Activated naive CD8-positive, alpha-beta T cell (primary cell): ENCODE results near the gene SHISA6.

ENCODE experiments used
- H3K27ac Mint-ChIP-seq: one replicate; pipeline ENCODE4 v1.8.0; 2021; ENCODE audit warnings: mixed read lengths
- H3K27me3 Mint-ChIP-seq: one replicate; pipeline ENCODE4 v1.8.0; 2021; ENCODE audit warnings: mixed read lengths
- H3K36me3 Mint-ChIP-seq: one replicate; pipeline ENCODE4 v1.8.0; 2021; ENCODE audit warnings: mixed read lengths
- H3K4me1 Mint-ChIP-seq: one replicate; pipeline ENCODE4 v1.8.0; 2021; ENCODE audit warnings: low read depth, mixed read lengths
- H3K4me3 Mint-ChIP-seq: one replicate; pipeline ENCODE4 v1.8.0; 2021; ENCODE audit warnings: mild to moderate bottlenecking, mixed read lengths
- H3K9me3 Mint-ChIP-seq: one replicate; pipeline ENCODE4 v1.8.0; 2021; ENCODE audit warnings: low read depth, mixed read lengths

SHISA6 gene

DNA sequence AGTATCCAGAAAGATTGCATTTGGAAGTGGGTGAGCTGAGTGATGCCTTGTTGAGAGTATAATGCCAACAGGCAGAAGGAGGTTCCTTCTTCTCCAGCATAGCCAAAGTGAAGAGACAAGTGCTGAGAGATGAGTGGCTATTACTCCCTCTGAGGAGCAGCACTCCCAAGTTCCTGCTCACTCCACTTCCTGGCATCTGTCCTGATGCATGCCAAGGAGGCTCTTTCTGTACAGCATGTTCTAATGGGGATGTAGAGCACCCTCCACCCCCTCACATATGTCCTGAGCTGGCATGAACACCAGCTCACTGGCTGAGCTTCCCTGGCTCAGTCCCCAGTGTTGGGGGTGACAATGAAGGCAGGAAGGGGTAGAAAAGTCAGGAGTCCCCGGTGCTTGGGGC lies 313.0 kb downstream of the SHISA6 start:
- H3K36me3 Mint-ChIP-seq: no peaks in the 10 kb centered on the region
- H3K27ac Mint-ChIP-seq: no peak overlapping the region
- H3K9me3 Mint-ChIP-seq: no peaks in the 10 kb centered on the region
- no peaks in the 10 kb centered on the region for H3K27me3 Mint-ChIP-seq
- no peak overlapping the region for H3K4me3 Mint-ChIP-seq
- no peaks in the 10 kb centered on the region for H3K4me1 Mint-ChIP-seq

DNA sequence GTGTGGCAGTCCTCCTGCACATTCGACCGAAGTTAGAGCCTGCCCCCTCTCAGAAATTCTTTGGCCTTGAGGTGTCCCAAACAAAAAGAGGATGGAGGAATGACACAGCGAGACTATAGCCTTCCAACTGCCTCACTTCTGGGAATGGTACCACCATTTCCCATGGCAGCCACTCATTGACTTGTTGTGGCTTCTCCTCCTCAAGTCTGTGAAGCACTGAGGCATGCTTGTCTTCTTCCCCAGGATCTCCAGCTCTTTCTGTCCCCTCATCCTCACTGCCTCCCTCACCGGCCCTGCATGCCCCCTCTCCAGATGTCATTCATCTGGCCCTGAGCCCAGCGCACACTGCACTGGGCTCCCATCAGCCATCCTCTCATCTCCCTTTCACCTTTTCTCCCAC lies 313.5 kb downstream of the SHISA6 start:
- no peaks in the 10 kb centered on the region for H3K9me3 Mint-ChIP-seq
- no peak overlapping the region for H3K4me3 Mint-ChIP-seq
- H3K4me1 Mint-ChIP-seq: no peaks in the 10 kb centered on the region
- no peaks in the 10 kb centered on the region for H3K27me3 Mint-ChIP-seq
- H3K27ac Mint-ChIP-seq: no peak overlapping the region
- no peaks in the 10 kb centered on the region for H3K36me3 Mint-ChIP-seq

DNA sequence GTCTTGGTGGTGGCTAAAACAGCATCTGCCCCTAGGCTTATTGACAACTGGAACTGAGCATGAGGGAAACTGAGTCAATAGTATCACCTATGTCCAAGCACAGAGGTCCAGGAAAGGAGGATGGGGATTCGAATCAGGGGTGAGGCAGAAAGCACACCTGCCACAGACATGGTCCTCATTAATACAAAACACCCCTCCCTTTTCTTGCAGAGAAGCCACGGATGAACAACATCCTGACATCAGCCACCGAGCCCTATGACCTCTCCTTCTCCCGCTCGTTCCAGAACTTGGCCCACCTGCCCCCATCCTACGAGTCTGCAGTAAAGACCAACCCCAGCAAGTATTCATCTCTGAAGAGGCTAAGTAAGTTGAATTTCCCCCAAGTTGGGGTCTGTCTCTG lies 314.5 kb downstream of the SHISA6 start:
- H3K4me3 Mint-ChIP-seq: no peak overlapping the region
- H3K27me3 Mint-ChIP-seq: no peaks in the 10 kb centered on the region
- H3K27ac Mint-ChIP-seq: no peak overlapping the region
- no peaks in the 10 kb centered on the region for H3K4me1 Mint-ChIP-seq
- H3K36me3 Mint-ChIP-seq: no peaks in the 10 kb centered on the region
- H3K9me3 Mint-ChIP-seq: no peaks in the 10 kb centered on the region

- Mint-ChIP-seq H3K27ac (no peak overlapping the region), H3K9me3 (no peaks in the 10 kb centered on the region), H3K27me3 (no peaks in the 10 kb centered on the region), H3K36me3 (no peaks in the 10 kb centered on the region), H3K4me1 (no peaks in the 10 kb centered on the region), H3K4me3 (no peak overlapping the region)
Measured at GRCh38 chr17:11557727-11558452, 316.9 kb downstream of the SHISA6 start.

DNA sequence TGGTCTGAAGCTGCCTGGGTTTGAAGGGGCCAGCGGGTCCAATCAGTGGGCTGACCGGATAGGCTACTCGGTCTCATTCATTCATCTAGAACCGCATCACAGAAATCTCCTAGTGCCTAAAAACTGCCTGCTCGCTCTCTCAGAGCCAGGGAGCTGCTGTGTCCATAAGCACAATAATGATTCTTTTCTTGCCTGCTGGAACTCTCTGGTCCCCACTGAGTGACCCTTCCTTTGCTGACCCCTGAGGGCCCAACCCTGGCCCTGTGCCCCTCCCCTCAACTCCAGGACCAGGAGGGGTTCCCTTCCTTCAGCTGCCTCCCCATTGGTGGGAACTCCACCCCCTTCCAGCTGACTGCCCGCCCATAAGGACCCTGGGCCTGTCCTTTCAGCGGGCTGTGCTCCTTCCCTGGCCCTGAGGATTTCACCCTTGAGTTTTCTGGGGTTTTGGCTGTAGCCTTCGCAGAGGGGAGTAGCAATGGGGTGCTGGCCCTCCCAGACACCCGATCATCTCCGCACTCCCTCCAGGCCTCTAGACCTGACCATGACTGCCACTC lies 317.7 kb downstream of the SHISA6 start:
- no peak overlapping the region for H3K27ac Mint-ChIP-seq
- no peak overlapping the region for H3K4me3 Mint-ChIP-seq
- no peaks in the 10 kb centered on the region for H3K4me1 Mint-ChIP-seq
- no peaks in the 10 kb centered on the region for H3K27me3 Mint-ChIP-seq
- no peaks in the 10 kb centered on the region for H3K9me3 Mint-ChIP-seq
- H3K36me3 Mint-ChIP-seq: no peaks in the 10 kb centered on the region

DNA sequence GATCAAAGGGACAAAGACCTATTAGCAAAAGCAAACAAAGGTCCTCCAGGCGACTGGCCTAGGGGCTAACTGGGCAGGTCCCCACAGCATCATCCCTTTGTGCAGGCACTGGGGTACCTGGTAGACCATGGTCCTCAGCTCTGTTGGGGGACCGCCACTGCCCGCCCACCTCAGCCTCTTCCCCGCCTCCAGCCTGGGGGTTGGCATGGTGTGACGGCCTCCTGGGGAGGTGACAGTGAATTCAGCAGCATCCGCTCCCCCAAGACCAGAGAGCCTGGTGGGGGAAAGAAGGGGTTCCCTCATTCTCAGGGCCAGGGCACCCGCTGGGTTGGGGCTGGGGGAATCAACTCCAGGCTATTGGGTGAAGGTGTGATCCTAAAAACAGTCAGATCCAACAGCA lies 318.6 kb downstream of the SHISA6 start:
- no peak overlapping the region for H3K27ac Mint-ChIP-seq
- no peak overlapping the region for H3K4me3 Mint-ChIP-seq
- H3K9me3 Mint-ChIP-seq: no peaks in the 10 kb centered on the region
- H3K36me3 Mint-ChIP-seq: no peaks in the 10 kb centered on the region
- no peaks in the 10 kb centered on the region for H3K4me1 Mint-ChIP-seq
- no peaks in the 10 kb centered on the region for H3K27me3 Mint-ChIP-seq

DNA sequence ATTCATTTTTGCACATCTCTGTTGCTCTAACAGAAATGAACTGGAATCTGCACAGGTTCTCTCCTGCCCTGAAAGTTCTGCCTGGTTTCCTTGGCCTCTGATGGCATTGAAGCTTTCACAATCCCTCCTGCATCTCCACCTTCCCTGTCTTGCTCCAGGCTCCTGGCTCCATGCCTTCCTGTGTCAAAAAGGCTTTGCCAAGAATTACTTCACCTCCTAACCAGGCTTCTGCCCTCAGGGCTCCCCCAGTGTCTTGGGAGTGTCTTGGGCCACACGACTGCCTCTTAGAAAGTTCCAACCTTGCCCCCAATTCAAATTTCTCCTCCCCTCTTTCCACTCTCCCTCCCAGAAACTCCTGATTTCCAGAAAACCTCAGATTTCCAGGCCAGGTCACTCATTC lies 320.3 kb downstream of the SHISA6 start:
- no peaks in the 10 kb centered on the region for H3K9me3 Mint-ChIP-seq
- H3K27ac Mint-ChIP-seq: no peak overlapping the region
- H3K27me3 Mint-ChIP-seq: no peaks in the 10 kb centered on the region
- H3K4me3 Mint-ChIP-seq: no peak overlapping the region
- no peaks in the 10 kb centered on the region for H3K36me3 Mint-ChIP-seq
- H3K4me1 Mint-ChIP-seq: no peaks in the 10 kb centered on the region

- Mint-ChIP-seq H3K4me3 (no peak overlapping the region), H3K9me3 (no peaks in the 10 kb centered on the region), H3K27me3 (no peaks in the 10 kb centered on the region), H3K4me1 (no peaks in the 10 kb centered on the region), H3K27ac (no peak overlapping the region), H3K36me3 (no peaks in the 10 kb centered on the region)
Measured at GRCh38 chr17:11561702-11562101, 320.7 kb downstream of the SHISA6 start.

- Mint-ChIP-seq H3K4me1 (no peaks in the 10 kb centered on the region), H3K27ac (no peak overlapping the region), H3K36me3 (no peaks in the 10 kb centered on the region), H3K4me3 (no peak overlapping the region), H3K9me3 (no peaks in the 10 kb centered on the region), H3K27me3 (no peaks in the 10 kb centered on the region)
Measured at GRCh38 chr17:11564589-11565380, 323.8 kb downstream of the SHISA6 start.

DNA sequence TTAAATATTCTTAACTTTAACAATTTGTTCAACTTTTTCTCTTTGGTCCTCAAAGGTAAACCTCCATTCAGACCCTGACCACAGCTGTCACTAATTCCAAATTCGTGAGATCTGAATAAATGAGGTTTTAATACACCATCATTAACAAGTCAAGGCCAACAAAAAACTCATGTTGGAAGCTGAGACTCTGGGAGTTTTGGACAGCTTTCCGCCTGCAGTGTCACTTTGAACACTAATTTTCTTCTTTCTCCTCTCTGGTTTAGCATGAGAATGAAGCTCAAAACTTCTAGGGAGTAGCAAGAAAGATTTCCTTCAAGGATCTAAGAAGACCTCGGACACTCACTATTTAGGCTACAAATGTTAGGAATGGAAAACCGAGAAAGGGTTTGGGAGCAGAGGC lies 324.6 kb downstream of the SHISA6 start:
- Mint-ChIP-seq H3K4me1 (no peaks in the 10 kb centered on the region), H3K36me3 (no peaks in the 10 kb centered on the region), H3K9me3 (no peaks in the 10 kb centered on the region), H3K4me3 (no peak overlapping the region), H3K27ac (no peak overlapping the region), H3K27me3 (no peaks in the 10 kb centered on the region)

DNA sequence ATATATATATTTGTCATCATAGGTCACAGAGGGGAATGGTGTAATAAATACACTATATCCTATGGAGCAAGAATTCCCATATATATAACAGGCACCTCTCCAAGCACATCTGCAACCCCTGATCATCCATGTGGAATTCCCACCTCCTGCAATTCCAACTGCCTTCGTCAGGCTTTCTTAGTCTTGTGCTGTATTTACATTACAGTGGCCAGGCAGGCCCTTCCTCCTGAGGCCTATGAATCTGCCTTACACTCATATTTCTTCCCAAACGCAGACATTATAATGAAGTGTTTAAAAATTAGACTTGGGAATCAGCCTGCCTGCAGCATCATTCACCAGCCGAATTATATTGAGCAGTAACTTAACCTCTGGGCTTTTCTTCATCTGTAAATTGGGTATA lies 338.0 kb downstream of the SHISA6 start:
- H3K27ac Mint-ChIP-seq: no peak overlapping the region
- peaks cover 5% of the 10 kb centered on the region for H3K9me3 Mint-ChIP-seq
- no peaks in the 10 kb centered on the region for H3K27me3 Mint-ChIP-seq
- H3K4me3 Mint-ChIP-seq: no peak overlapping the region
- no peaks in the 10 kb centered on the region for H3K36me3 Mint-ChIP-seq
- H3K4me1 Mint-ChIP-seq: no peaks in the 10 kb centered on the region

GRCh38 chr17:11580677-11581076 lies 339.7 kb downstream of the SHISA6 start:
- no peak overlapping the region for H3K27ac Mint-ChIP-seq
- no peaks in the 10 kb centered on the region for H3K27me3 Mint-ChIP-seq
- H3K4me1 Mint-ChIP-seq: no peaks in the 10 kb centered on the region
- H3K4me3 Mint-ChIP-seq: no peak overlapping the region
- H3K36me3 Mint-ChIP-seq: no peaks in the 10 kb centered on the region
- H3K9me3 Mint-ChIP-seq: peaks cover 5% of the 10 kb centered on the region

DNA sequence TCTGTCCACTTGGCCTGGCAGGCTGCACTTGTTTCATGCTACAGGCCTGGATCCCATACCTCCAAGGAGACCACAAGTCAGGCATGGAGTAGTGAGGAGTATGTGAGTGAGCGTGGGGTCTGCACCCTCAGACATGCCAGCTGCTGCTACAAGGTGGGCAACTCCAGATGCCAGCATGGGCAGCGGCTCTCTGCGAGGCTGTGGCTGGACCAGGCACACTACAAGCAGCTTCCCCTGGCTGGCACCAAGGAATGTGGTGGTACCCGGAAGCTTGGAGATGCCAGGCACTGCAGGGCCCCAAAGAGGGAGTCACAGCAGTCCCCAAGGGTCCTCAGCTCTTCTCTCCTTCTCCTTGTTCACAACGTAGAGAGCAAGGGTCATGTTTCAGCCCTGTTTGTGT lies 341.2 kb downstream of the SHISA6 start:
- H3K36me3 Mint-ChIP-seq: no peaks in the 10 kb centered on the region
- no peaks in the 10 kb centered on the region for H3K4me1 Mint-ChIP-seq
- H3K9me3 Mint-ChIP-seq: peaks cover 4% of the 10 kb centered on the region
- peaks cover 2% of the 10 kb centered on the region for H3K27me3 Mint-ChIP-seq
- no peak overlapping the region for H3K27ac Mint-ChIP-seq
- no peak overlapping the region for H3K4me3 Mint-ChIP-seq

- no peaks in the 10 kb centered on the region for H3K9me3 Mint-ChIP-seq
- no peak overlapping the region for H3K27ac Mint-ChIP-seq
- H3K4me3 Mint-ChIP-seq: no peak overlapping the region
- H3K4me1 Mint-ChIP-seq: no peaks in the 10 kb centered on the region
- no peaks in the 10 kb centered on the region for H3K36me3 Mint-ChIP-seq
- peaks cover 2% of the 10 kb centered on the region for H3K27me3 Mint-ChIP-seq
Measured at GRCh38 chr17:11583306-11583992, 342.4 kb downstream of the SHISA6 start.

- Mint-ChIP-seq H3K27ac (no peak overlapping the region), H3K9me3 (peaks cover 5% of the 10 kb centered on the region), H3K36me3 (no peaks in the 10 kb centered on the region), H3K27me3 (peaks cover 4% of the 10 kb centered on the region), H3K4me1 (no peaks in the 10 kb centered on the region), H3K4me3 (no peak overlapping the region)
Measured at GRCh38 chr17:11589716-11590115, 348.7 kb downstream of the SHISA6 start.
